C4-2B (cell line): ENCODE results near the gene COA1.

Experiments used
- CTCF ChIP-seq: fragments of 450-650 bp; conservative IDR thresholded peaks from 2 replicates; pipeline ENCODE4 v1.5.1; 2017; ENCODE audit warnings: mild to moderate bottlenecking
- ZFX ChIP-seq: fragments of 450-650 bp; IDR thresholded peaks from 2 replicates; pipeline ENCODE4 v1.6.1; 2017

- no peak for TF ChIP-seq CTCF
- no peak for TF ChIP-seq ZFX
Measured at GRCh38 chr7:43758029-43758821, 28.9 kb upstream of the COA1 start, which contains the start of gene BLVRA.
